Umbilical cord (tissue), 2 donors: ENCODE measurements around the gene TRIM46. TPM values are rescaled to one million over a fixed set of nuclear protein-coding genes. Genes with fewer than 3 reads are reported as not detected.
"Not testable (repeated sequence)": the region's sequence is repeated elsewhere in the genome, so short reads cannot be mapped to it uniquely, and the experiment has no call there.

Source experiments
- DNase-seq: peaks from one replicate; pipeline ENCODE4 v3.0.0-alpha.2; 2015; ENCODE audit warnings: low spot score
- total RNA-seq: library from RNA; depleted of rRNA; stranded (reverse); fragments of >200 nt; gene quantifications from one replicate; pipeline ENCODE4 v1.2.3, GENCODE V29; 2014; ENCODE audit warnings: low replicate concordance; ENCODE audit not compliant: insufficient read depth

Gene TRIM46
- total RNA-seq, 1 donor from 2014 or later: 1.9 TPM

GRCh38 chr1:155186067-155186793 lies 12.6 kb downstream of the TRIM46 start:
- no peak for DNase-seq

- no peak for DNase-seq
Measured at GRCh38 chr1:155186794-155187455, 13.3 kb downstream of the TRIM46 start.

GRCh38 chr1:155187456-155187891 lies 13.8 kb downstream of the TRIM46 start:
- no peak for DNase-seq

DNA sequence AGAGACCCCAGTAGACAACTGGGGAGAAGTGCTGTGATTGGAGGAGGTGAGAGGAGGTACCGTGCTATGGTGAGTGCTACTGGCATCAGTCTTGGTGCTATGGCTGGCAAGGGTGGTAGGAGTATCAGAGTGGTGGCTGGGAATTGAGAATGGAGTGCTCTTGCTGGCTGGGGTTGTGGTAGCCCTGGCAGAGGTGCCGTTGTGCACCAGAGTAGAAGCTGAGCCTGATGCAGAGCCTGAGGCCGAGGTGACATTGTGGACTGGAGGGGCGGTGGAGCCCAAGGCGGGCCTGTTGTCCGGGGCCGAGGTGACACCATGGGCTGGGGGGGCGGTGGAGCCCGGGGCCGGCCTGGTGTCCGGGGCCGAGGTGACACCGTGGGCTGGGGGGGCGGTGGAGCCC lies 14.6 kb downstream of the TRIM46 start:
- DNase-seq: no peak

DNA sequence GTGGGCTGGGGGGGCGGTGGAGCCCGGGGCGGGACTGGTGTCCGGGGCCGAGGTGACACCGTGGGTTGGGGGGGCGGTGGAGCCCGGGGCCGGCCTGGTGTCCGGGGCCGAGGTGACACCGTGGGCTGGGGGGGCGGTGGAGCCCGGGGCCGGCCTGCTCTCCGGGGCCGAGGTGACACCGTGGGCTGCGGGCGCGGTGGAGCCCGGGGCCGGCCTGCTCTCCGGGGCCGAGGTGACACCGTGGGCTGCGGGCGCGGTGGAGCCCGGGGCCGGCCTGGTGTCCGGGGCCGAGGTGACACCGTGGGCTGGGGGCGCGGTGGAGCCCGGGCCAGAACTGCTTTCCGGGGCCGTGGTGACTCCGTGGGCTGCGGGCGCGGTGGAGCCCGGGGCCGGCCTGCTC lies 16.3 kb downstream of the TRIM46 start:
- not testable (repeated sequence) for DNase-seq

- no peak for DNase-seq
Measured at GRCh38 chr1:155191904-155192303, 18.3 kb downstream of the TRIM46 start.

DNA sequence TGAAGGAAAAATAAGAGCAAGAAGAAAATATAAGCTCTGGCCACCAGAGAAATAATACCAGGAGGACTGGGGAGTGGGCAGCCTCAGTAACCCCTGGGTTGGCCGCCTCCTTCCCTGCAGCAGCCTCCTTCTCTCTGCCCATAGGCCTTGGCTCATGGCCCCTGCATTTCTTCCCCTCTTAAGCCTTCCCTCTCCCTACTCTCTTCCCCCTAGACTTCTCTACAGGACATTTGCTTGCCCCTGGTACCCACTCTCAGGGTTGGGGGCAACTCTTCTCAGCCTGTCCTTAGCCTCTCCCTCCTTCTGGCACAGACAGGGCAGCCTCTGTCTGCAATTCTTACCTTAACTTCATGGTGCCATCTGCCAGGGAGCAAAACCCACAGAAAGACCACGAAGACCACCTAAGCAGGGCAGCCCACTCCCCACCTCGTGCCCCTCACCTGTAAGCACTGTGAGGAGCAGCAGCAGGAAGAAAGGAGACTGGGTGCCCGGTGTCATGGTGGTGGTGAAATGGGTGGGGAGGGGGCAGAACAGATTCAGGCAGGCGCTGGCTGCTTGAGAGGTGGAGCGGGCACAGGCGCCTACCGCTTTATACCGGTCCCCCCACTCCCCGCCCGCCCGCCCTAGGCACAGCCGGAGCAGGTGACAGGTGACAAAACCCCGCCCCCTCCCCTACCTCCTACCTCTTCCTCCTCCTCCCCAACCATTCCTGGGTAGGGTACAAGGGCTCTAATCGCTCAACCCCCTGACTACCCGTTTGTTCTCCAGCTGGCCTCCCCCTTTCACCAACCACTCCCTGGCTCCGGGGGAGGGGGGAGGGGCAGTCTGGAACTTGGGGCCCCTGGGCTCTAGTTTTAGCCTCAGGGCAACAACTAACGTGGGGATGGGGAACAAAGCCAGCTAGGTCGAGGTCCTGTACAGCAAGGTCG lies 19.0 kb downstream of the TRIM46 start:
- DNase-seq: no peak

GRCh38 chr1:155193275-155193990 lies 19.8 kb downstream of the TRIM46 start:
- DNase-seq: peak; percentile 92

DNA sequence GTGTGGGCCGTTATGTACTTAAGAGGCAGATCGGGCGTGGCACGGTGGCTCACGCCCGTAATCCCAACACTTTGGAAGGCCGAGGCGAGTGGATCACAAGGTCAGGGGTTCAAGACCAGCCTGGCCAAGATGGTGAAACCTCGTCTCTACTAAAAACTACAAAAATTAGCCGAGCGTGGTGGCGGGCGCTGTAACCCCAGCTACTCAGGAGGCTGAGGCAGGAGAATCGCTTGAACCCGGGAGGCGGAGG lies 20.3 kb downstream of the TRIM46 start:
- not testable (repeated sequence) for DNase-seq

GRCh38 chr1:155195201-155196102 lies 21.8 kb downstream of the TRIM46 start:
- no peak for DNase-seq

- DNase-seq: no peak
Measured at GRCh38 chr1:155196103-155196892, 22.6 kb downstream of the TRIM46 start.

- DNase-seq: no peak
Measured at GRCh38 chr1:155196893-155197638, 23.4 kb downstream of the TRIM46 start.

DNA sequence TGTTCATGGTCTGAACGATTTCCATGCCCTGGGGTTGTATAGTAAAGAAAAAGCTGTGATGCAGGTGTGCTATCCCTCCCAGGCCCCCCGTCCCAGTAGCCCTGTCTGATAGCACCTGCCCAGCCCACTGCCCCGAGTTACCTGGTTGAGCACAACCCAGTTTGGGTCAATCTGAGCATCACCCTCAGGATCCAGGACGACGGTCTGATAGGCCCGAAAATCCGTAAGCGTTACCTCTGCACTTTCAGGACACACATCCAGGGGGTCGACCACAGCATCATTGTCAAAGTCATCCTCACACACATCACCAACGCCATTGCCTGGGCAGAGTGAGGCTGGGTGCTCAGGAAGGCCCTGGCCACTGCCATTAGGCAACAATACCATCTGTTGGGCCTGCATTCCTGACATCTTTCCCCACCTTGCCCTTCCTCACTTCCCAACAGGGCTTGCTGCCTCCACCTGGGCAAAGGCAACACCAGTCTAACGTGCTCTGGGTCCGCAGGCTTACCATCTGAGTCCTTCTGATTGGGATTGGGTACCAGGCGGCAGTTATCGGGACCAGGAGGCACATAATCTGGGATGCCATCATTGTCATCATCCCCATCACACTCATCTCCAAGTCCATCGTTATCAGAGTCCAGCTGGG lies 24.4 kb downstream of the TRIM46 start:
- no peak for DNase-seq

GRCh38 chr1:155198547-155198906 lies 24.9 kb downstream of the TRIM46 start:
- no peak for DNase-seq

GRCh38 chr1:155199792-155200191 lies 26.1 kb downstream of the TRIM46 start:
- no peak for DNase-seq

- no peak for DNase-seq
Measured at GRCh38 chr1:155200920-155201319, 27.3 kb downstream of the TRIM46 start.

DNA sequence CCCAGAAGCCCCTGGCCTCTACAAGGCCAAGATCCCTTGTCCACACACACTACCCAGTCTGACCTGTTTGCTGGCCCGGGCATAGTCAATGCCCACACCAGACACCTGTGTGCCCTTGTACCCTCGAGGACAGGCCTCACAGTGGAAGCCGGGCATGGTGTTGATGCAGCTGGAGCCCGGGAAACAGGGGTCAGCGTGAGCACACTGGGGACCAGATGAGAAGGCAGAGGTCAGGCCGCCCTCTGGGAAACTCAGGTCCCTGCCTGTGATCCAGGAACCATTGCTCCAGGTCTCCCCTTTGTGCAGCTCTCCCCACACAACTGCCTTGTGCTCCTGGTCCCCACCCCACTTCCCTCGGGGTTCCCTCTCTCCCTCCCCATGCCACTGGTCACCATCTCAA lies 28.5 kb downstream of the TRIM46 start:
- DNase-seq: no peak

- DNase-seq: no peak
Measured at GRCh38 chr1:155202731-155203515, 29.3 kb downstream of the TRIM46 start.
